H1 (cell line): ENCODE measurements around the gene ADCY3. TPM values are rescaled to one million over a fixed set of nuclear protein-coding genes. Genes with fewer than 3 reads are reported as not detected.

Experiments
- EZH2 ChIP-seq: fragments of 200-600 bp; sonication (generic); IDR thresholded peaks from 2 replicates; pipeline ENCODE4 v1.7.1; 2012; ENCODE audit warnings: low read depth, mild to moderate bottlenecking, moderate library complexity, low read length, inconsistent platforms; ENCODE audit not compliant: severe bottlenecking
- TAF7 ChIP-seq: optimal IDR thresholded peaks from 2 replicates; pipeline ENCODE3; 2011; ENCODE audit warnings: low read depth, mild to moderate bottlenecking, inconsistent platforms, low read length, moderate library complexity, borderline replicate concordance
- polyA plus RNA-seq, 7 experiments: library from polyadenylated mRNA; depleted of rRNA in 3 of 7; stranded (reverse) in 5 of 7; unstranded in 2 of 7; fragments of >200 nt in 5 of 7; fragments of 200-250 nt in 2 of 7; gene quantifications; 1 replicate in 5 of 7; 2 replicates in 1 of 7; 4 replicates in 1 of 7; pipeline versions ENCODE4 v1.2.1 to v1.2.3, GENCODE V29; 2011 to 2013; ENCODE audit warnings: missing spikeins in 2 of 7, mixed read lengths in 2 of 7
- total RNA-seq: library from RNA; stranded (reverse); fragmentation: NEBNext Ultra II Directional; extraction: Animal tissue kit (Norgen Biotek cat#: 25700); gene quantifications from 2 replicates; pipeline ENCODE4 v1.2.1, GENCODE V29; 2021

ADCY3 gene
- total and polyA plus RNA-seq, 2 of the 8 experiments (the other 6 are each of a cell fraction or from before 2014, with no cell fraction given): 45.1 to 52.9 TPM

DNA sequence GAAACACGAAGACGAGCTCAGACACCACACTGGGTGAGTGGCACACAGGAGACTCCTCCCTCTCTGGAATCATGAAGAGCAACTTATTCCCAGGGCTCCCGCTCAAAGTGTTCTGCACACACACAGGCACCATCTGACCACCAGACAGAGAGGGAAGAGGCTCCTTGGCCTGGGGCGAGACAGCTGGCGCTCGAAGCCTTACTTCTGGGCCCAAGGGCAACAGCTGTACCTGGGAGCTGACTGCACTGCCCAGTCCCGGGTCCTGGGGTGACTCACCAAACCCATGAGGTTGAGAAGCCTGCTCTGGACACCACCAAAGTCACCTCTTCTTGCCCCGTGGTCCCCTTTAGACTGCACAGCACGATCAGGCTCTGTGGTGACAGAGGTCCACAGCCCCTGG, 42.4 kb downstream of the ADCY3 start (continued):
- TF ChIP-seq EZH2 (no peak), TAF7 (no peak)
